Measurements from ENCODE around the gene ISOC1. TPM values are rescaled to one million over a fixed set of nuclear protein-coding genes. Genes with fewer than 3 reads are reported as not detected.

ISOC1 gene
- total and polyA plus RNA-seq, 10 of the 15 experiments (the other 5 are each of a cell fraction or from before 2014, with no cell fraction given): 12.6 to 61.8 (median 29.9) TPM

DNA sequence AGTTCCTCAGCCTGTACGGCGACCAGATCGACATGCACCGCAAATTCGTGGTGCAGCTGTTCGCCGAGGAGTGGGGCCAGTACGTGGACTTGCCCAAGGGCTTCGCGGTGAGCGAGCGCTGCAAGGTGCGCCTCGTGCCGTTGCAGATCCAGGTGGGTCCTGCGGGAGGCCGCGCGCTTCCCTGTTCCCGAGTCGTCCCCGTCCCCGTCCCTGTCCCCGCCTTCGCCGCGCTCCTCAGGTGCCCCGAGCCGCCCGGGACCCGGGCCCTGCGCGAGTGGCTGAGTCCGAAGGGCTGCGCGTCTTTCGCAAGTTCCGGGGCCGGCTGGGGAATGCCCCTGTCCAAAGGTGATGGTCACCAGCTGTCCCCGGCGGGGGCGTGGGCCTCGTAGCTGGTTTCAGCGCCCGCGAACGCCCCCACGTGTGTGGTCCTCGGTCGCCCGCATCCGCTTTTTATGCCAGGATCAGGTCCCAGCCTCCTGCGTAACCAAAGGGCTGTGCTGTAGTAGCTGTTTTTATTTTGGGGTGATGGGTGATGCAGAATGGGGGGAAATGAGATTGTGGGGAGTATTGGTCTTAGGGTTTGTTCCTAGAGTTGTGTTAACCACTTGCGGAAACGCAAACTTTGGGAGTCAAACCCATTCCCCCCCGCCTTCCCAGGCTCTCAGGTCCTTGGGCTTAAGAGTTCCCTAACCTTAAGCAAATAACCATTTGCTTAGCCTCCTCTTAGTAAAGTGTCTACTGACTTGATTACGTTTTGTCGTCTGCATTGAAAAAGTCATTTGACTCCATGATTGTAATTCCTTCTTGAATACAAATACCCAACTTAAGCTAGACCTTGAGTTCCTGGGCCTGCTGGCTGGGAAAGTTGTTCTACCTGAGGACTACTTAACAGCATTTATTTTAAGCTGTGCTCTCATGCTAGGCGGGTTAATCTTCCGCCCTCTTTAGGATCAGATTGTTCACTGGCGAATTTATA, 663 bp downstream of the ISOC1 start (continued):
- TF ChIP-seq, protein P1, sequence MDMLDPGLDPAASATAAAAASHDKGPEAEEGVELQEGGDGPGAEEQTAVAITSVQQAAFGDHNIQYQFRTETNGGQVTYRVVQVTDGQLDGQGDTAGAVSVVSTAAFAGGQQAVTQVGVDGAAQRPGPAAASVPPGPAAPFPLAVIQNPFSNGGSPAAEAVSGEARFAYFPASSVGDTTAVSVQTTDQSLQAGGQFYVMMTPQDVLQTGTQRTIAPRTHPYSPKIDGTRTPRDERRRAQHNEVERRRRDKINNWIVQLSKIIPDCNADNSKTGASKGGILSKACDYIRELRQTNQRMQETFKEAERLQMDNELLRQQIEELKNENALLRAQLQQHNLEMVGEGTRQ (IDR thresholded peaks at IDR 0.05; ENCODE audit: borderline replicate concordance, low read depth, low read length): no peak
- TF ChIP-seq ETV6 (conservative IDR thresholded peaks at IDR 0.05 in 1 of 2, IDR thresholded peaks at IDR 0.05 in 1 of 2; ENCODE audit: borderline replicate concordance in 1 of 2, low read depth in 1 of 2): no peak
- TF ChIP-seq, protein P2, sequence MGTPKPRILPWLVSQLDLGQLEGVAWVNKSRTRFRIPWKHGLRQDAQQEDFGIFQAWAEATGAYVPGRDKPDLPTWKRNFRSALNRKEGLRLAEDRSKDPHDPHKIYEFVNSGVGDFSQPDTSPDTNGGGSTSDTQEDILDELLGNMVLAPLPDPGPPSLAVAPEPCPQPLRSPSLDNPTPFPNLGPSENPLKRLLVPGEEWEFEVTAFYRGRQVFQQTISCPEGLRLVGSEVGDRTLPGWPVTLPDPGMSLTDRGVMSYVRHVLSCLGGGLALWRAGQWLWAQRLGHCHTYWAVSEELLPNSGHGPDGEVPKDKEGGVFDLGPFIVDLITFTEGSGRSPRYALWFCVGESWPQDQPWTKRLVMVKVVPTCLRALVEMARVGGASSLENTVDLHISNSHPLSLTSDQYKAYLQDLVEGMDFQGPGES (IDR thresholded peaks at IDR 0.05): no peak
- no peak for TF ChIP-seq NFYA (IDR thresholded peaks at IDR 0.05; ENCODE audit: borderline replicate concordance, low read depth, low read length)
- no peak for TF ChIP-seq RFX5 (IDR thresholded peaks at IDR 0.05; ENCODE audit: low read depth, low read length)
- TF ChIP-seq, protein P3, sequence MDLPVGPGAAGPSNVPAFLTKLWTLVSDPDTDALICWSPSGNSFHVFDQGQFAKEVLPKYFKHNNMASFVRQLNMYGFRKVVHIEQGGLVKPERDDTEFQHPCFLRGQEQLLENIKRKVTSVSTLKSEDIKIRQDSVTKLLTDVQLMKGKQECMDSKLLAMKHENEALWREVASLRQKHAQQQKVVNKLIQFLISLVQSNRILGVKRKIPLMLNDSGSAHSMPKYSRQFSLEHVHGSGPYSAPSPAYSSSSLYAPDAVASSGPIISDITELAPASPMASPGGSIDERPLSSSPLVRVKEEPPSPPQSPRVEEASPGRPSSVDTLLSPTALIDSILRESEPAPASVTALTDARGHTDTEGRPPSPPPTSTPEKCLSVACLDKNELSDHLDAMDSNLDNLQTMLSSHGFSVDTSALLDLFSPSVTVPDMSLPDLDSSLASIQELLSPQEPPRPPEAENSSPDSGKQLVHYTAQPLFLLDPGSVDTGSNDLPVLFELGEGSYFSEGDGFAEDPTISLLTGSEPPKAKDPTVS (IDR thresholded peaks at IDR 0.05; ENCODE audit: low read depth, low read length): no peak
- TF ChIP-seq LARP7 (IDR thresholded peaks at IDR 0.05): no peak; the same call in none of the 2 replicates
- peak; percentile 67 for TF ChIP-seq POLR2A (IDR thresholded peaks at IDR 0.05; ENCODE audit: low read depth, low read length)
- TF ChIP-seq RB1 (IDR thresholded peaks at IDR 0.05; ENCODE audit: borderline replicate concordance): no peak
- TF ChIP-seq IRF4 (IDR thresholded peaks at IDR 0.05; ENCODE audit: low read depth, low read length): no peak
- no peak for TF ChIP-seq JUND (IDR thresholded peaks at IDR 0.05; ENCODE audit: low read depth, low read length)
- no peak for TF ChIP-seq GABPA (IDR thresholded peaks at IDR 0.05; ENCODE audit: low read depth)
- TF ChIP-seq YBX1 (IDR thresholded peaks at IDR 0.05): no peak
- TF ChIP-seq MTA2 (IDR thresholded peaks at IDR 0.05; ENCODE audit: low read depth): peak; percentile 46; the same call in 1 of the 2 replicates
- TF ChIP-seq NBN (IDR thresholded peaks at IDR 0.05): 0 out of 2 replicates have a peak, but pooled peaks have one; percentile 36
- TF ChIP-seq, protein P4, sequence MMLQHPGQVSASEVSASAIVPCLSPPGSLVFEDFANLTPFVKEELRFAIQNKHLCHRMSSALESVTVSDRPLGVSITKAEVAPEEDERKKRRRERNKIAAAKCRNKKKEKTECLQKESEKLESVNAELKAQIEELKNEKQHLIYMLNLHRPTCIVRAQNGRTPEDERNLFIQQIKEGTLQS (IDR thresholded peaks at IDR 0.05; ENCODE audit: borderline replicate concordance, extremely low read depth, low read depth, low read length): no peak
- TF ChIP-seq MEF2B (IDR thresholded peaks at IDR 0.05; ENCODE audit: partially characterized antibody, poor library complexity, severe bottlenecking): no peak
- TF ChIP-seq CHD4 (IDR thresholded peaks at IDR 0.05): no peak
- no peak for TF ChIP-seq ZZZ3 (IDR thresholded peaks at IDR 0.05; ENCODE audit: control insufficient read depth, insufficient read length, low read depth)
- peak; percentile 11; the same call in 1 of the 2 replicates for TF ChIP-seq PAX5 (IDR thresholded peaks at IDR 0.05; ENCODE audit: borderline replicate concordance, low read depth, low read length)
- TF ChIP-seq BHLHE40 (IDR thresholded peaks at IDR 0.05; ENCODE audit: borderline replicate concordance in 1 of 2, low read depth in 2 of 2, low read length in 1 of 2): peak in 1 of 2 experiments; percentile 56; a peak in 2 of 4 replicates
- TF ChIP-seq FOS (IDR thresholded peaks at IDR 0.05; ENCODE audit: borderline replicate concordance, extremely low read depth, insufficient read length): no peak
- peak; percentile 39; the same call in 1 of the 2 replicates for TF ChIP-seq YY1 (IDR thresholded peaks at IDR 0.05; ENCODE audit: low read depth, low read length)
- TF ChIP-seq DPF2 (IDR thresholded peaks at IDR 0.05): peak; percentile 72; the same call in 1 of the 2 replicates
- TF ChIP-seq TCF12 (IDR thresholded peaks at IDR 0.05; ENCODE audit: low read depth, low read length): peak; percentile 99
- TF ChIP-seq, protein P5, sequence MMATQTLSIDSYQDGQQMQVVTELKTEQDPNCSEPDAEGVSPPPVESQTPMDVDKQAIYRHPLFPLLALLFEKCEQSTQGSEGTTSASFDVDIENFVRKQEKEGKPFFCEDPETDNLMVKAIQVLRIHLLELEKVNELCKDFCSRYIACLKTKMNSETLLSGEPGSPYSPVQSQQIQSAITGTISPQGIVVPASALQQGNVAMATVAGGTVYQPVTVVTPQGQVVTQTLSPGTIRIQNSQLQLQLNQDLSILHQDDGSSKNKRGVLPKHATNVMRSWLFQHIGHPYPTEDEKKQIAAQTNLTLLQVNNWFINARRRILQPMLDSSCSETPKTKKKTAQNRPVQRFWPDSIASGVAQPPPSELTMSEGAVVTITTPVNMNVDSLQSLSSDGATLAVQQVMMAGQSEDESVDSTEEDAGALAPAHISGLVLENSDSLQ (IDR thresholded peaks at IDR 0.05): peak; percentile 64
